Measurements from ENCODE around the gene CPNE1.

Gene CPNE1

GRCh38 chr20:35598476-35598875 is 66.2 kb downstream of the CPNE1 start:
- DNase-seq = no peak

- DNase-seq = no peak
Measured at GRCh38 chr20:35597186-35597585, 67.5 kb downstream of the CPNE1 start.

GRCh38 chr20:35595901-35596300 is 68.8 kb downstream of the CPNE1 start:
- no peak for DNase-seq

GRCh38 chr20:35595456-35595855 is 69.2 kb downstream of the CPNE1 start:
- DNase-seq = no peak

GRCh38 chr20:35592339-35592974 is 72.2 kb downstream of the CPNE1 start:
- DNase-seq = no peak

GRCh38 chr20:35588397-35588796 is 76.3 kb downstream of the CPNE1 start:
- no peak for DNase-seq

- no peak for DNase-seq
Measured at GRCh38 chr20:35587436-35587835, 77.3 kb downstream of the CPNE1 start.

- no peak for DNase-seq
Measured at GRCh38 chr20:35586751-35587425, 77.8 kb downstream of the CPNE1 start.

- DNase-seq = no peak
Measured at GRCh38 chr20:35583636-35584560, 80.8 kb downstream of the CPNE1 start.

GRCh38 chr20:35582741-35583404 is 81.8 kb downstream of the CPNE1 start:
- DNase-seq = no peak

GRCh38 chr20:35582131-35582530 is 82.6 kb downstream of the CPNE1 start:
- no peak for DNase-seq

GRCh38 chr20:35579196-35579595 is 85.5 kb downstream of the CPNE1 start:
- no peak for DNase-seq

GRCh38 chr20:35578469-35578868 is 86.2 kb downstream of the CPNE1 start:
- DNase-seq = no peak

GRCh38 chr20:35576816-35577215 is 87.9 kb downstream of the CPNE1 start:
- DNase-seq = no peak
